Measurements from ENCODE around the gene GSTT2B. TPM values are rescaled to one million over a fixed set of nuclear protein-coding genes. Genes with fewer than 3 reads are reported as not detected.
"Not testable (repeated sequence)": the region's sequence is repeated elsewhere in the genome, so short reads cannot be mapped to it uniquely, and the experiment has no call there.

The GSTT2B gene
- total RNA-seq, 1 donor = 13.8 TPM

GRCh38 chr22:23910496-23911190 lies 50.4 kb downstream of the GSTT2B start:
- Histone ChIP-seq H3K9me3 (ENCODE audit: low read depth, low read length) (no peaks in the 10 kb centered on the region), H3K79me2 (ENCODE audit: insufficient read depth, low read length) (no peaks in the 10 kb centered on the region), H2AFZ (ENCODE audit: low read length) (no peak overlapping the region), H4K20me1 (ENCODE audit: insufficient read depth, low read length) (no peaks in the 10 kb centered on the region), H3K27ac (ENCODE audit: low read depth, low read length) (no peak overlapping the region), H3K4me2 (ENCODE audit: insufficient read depth, low read length) (no peak overlapping the region), H3K4me3 (ENCODE audit: insufficient read depth, low read length) (no peak overlapping the region), H3K27me3 (ENCODE audit: insufficient read depth, low read length) (no peaks in the 10 kb centered on the region), H3K4me1 (ENCODE audit: insufficient read depth, low read length) (peaks cover 6% of the 10 kb centered on the region), H3K36me3 (ENCODE audit: insufficient read depth, low read length) (no peaks in the 10 kb centered on the region)
- DNase-seq (ENCODE audit: insufficient read length, low spot score, missing footprints) = no peak
- TF ChIP-seq, protein P1, sequence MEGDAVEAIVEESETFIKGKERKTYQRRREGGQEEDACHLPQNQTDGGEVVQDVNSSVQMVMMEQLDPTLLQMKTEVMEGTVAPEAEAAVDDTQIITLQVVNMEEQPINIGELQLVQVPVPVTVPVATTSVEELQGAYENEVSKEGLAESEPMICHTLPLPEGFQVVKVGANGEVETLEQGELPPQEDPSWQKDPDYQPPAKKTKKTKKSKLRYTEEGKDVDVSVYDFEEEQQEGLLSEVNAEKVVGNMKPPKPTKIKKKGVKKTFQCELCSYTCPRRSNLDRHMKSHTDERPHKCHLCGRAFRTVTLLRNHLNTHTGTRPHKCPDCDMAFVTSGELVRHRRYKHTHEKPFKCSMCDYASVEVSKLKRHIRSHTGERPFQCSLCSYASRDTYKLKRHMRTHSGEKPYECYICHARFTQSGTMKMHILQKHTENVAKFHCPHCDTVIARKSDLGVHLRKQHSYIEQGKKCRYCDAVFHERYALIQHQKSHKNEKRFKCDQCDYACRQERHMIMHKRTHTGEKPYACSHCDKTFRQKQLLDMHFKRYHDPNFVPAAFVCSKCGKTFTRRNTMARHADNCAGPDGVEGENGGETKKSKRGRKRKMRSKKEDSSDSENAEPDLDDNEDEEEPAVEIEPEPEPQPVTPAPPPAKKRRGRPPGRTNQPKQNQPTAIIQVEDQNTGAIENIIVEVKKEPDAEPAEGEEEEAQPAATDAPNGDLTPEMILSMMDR (IDR thresholded peaks at IDR 0.05; ENCODE audit: extremely low read depth, low read depth, low read length) = no peak

- no peaks in the 10 kb centered on the region for H3K27me3 ChIP-seq (ENCODE audit: insufficient read depth, low read length)
- TF ChIP-seq, protein P1 (IDR thresholded peaks at IDR 0.05; ENCODE audit: extremely low read depth, low read depth, low read length) = no peak
- no peaks in the 10 kb centered on the region for H3K79me2 ChIP-seq (ENCODE audit: insufficient read depth, low read length)
- peak overlapping the region; percentile 60 for H3K4me2 ChIP-seq (ENCODE audit: insufficient read depth, low read length)
- no peaks in the 10 kb centered on the region for H3K36me3 ChIP-seq (ENCODE audit: insufficient read depth, low read length)
- no peaks in the 10 kb centered on the region for H4K20me1 ChIP-seq (ENCODE audit: insufficient read depth, low read length)
- H3K27ac ChIP-seq (ENCODE audit: low read depth, low read length) = no peak overlapping the region
- H3K4me3 ChIP-seq (ENCODE audit: insufficient read depth, low read length) = peak overlapping the region; percentile 35
- no peaks in the 10 kb centered on the region for H3K9me3 ChIP-seq (ENCODE audit: low read depth, low read length)
- H2AFZ ChIP-seq (ENCODE audit: low read length) = peak overlapping the region; percentile 84
- DNase-seq (ENCODE audit: insufficient read length, low spot score, missing footprints) = no peak
- H3K4me1 ChIP-seq (ENCODE audit: insufficient read depth, low read length) = peaks cover 6% of the 10 kb centered on the region
These were observed 51.6 kb downstream of the GSTT2B start for GRCh38 chr22:23909296-23909898.

- no peaks in the 10 kb centered on the region for H4K20me1 ChIP-seq (ENCODE audit: insufficient read depth, low read length)
- no peaks in the 10 kb centered on the region for H3K27me3 ChIP-seq (ENCODE audit: insufficient read depth, low read length)
- H3K79me2 ChIP-seq (ENCODE audit: insufficient read depth, low read length) = no peaks in the 10 kb centered on the region
- H3K9me3 ChIP-seq (ENCODE audit: low read depth, low read length) = no peaks in the 10 kb centered on the region
- no peak overlapping the region for H3K4me3 ChIP-seq (ENCODE audit: insufficient read depth, low read length)
- no peak overlapping the region for H3K27ac ChIP-seq (ENCODE audit: low read depth, low read length)
- no peak for DNase-seq (ENCODE audit: insufficient read length, low spot score, missing footprints)
- peak overlapping the region; percentile 84 for H2AFZ ChIP-seq (ENCODE audit: low read length)
- TF ChIP-seq, protein P1 (IDR thresholded peaks at IDR 0.05; ENCODE audit: extremely low read depth, low read depth, low read length) = no peak
- no peaks in the 10 kb centered on the region for H3K36me3 ChIP-seq (ENCODE audit: insufficient read depth, low read length)
- peaks cover 6% of the 10 kb centered on the region for H3K4me1 ChIP-seq (ENCODE audit: insufficient read depth, low read length)
- H3K4me2 ChIP-seq (ENCODE audit: insufficient read depth, low read length) = peak overlapping the region; percentile 60
These were observed 52.3 kb downstream of the GSTT2B start for GRCh38 chr22:23908587-23909205.

- H2AFZ ChIP-seq (ENCODE audit: low read length) = not testable (repeated sequence)
These were observed 53.6 kb downstream of the GSTT2B start for GRCh38 chr22:23907423-23907822.

More at GRCh38 chr22:23907423-23907822, 53.6 kb downstream of the GSTT2B start:
- not testable (repeated sequence) for H3K79me2 ChIP-seq (ENCODE audit: insufficient read depth, low read length); H3K4me1 ChIP-seq (ENCODE audit: insufficient read depth, low read length); H3K27me3 ChIP-seq (ENCODE audit: insufficient read depth, low read length); H4K20me1 ChIP-seq (ENCODE audit: insufficient read depth, low read length); DNase-seq (ENCODE audit: insufficient read length, low spot score, missing footprints); H3K9me3 ChIP-seq (ENCODE audit: low read depth, low read length); H3K4me3 ChIP-seq (ENCODE audit: insufficient read depth, low read length); H3K27ac ChIP-seq (ENCODE audit: low read depth, low read length); H3K36me3 ChIP-seq (ENCODE audit: insufficient read depth, low read length); H3K4me2 ChIP-seq (ENCODE audit: insufficient read depth, low read length)

Other genes starting within 250 kb of the GSTT2B start
- 6.5 and 7.4 TPM in 2 replicates for gene ZNF70, start 210.1 kb downstream of the GSTT2B start, total RNA-seq
- gene VPREB3, start 206.8 kb downstream of the GSTT2B start, total RNA-seq = not detected in 2 replicates
- gene C22orf15, start 198.2 kb downstream of the GSTT2B start, total RNA-seq = 0.72 and 0.88 TPM in 2 replicates
- 0.88 and 1.1 TPM in 2 replicates for gene CHCHD10, start 193.2 kb downstream of the GSTT2B start, total RNA-seq
- 23.5 and 41.3 TPM in 2 replicates for gene MMP11, start 188.3 kb downstream of the GSTT2B start, total RNA-seq
- 49.2 and 51.3 TPM in 2 replicates for gene SMARCB1, start 174.2 kb downstream of the GSTT2B start, total RNA-seq
- gene DERL3, start 122.2 kb downstream of the GSTT2B start, total RNA-seq = 0.36 and 0.59 TPM in 2 replicates
- 14.1 and 20.9 TPM in 2 replicates for gene SLC2A11, start 103.3 kb downstream of the GSTT2B start, total RNA-seq
- gene MIF, start 66.8 kb downstream of the GSTT2B start, total RNA-seq = 123 and 131 TPM in 2 replicates
- gene DDTL, start 5.7 kb upstream of the GSTT2B start, total RNA-seq = 1.8 TPM in 2 replicates
- gene DDT, start 13.2 kb upstream of the GSTT2B start, total RNA-seq = 80.3 and 83.4 TPM in 2 replicates
- 0.59 and 1.1 TPM in 2 replicates for gene GSTT2, start 18.9 kb upstream of the GSTT2B start, total RNA-seq
- gene GSTT4, start 44.3 kb upstream of the GSTT2B start, total RNA-seq = not detected in 2 replicates
- 45.4 and 46.3 TPM in 2 replicates for gene CABIN1, start 50.1 kb upstream of the GSTT2B start, total RNA-seq
- gene SUSD2, start 220.3 kb upstream of the GSTT2B start, total RNA-seq = 0.72 and 2.4 TPM in 2 replicates

All from osteoblast (primary cell).